ENCODE data around the gene HGF.

HGF gene

DNA sequence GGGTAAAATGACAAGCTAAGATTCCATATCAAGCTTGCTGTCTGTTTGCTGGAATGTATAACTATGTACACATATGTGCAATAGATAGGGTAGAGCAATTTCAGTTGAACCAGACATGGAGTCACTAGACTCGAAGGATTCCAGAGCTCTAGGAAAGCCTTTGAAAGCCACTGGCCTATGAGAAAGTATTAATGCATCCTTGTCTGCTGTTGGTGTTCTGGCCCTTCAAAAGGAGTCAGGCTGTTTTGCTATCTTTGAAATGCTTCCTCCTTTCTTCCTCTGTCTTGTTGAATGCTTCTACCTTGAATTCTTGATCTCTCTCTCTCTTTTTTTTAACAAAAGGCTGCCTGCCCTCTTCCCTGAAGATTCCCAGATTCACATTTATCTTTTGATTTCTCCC lies 20.8 kb upstream of the HGF start:
- Histone ChIP-seq H3K36me3 (ENCODE audit: control insufficient read depth in 1 of 2, insufficient read depth in 2 of 2, low read length in 2 of 2) (no peaks in the 10 kb centered on the region), H3K4me1 (ENCODE audit: control insufficient read depth in 1 of 2, insufficient read depth in 2 of 2, low read length in 2 of 2) (no peaks in the 10 kb centered on the region), H3K9me3 (ENCODE audit: control insufficient read depth in 1 of 2, low read length in 2 of 2) (no peaks in the 10 kb centered on the region), H3K27ac (ENCODE audit: low read length) (no peak overlapping the region), H3K27me3 (ENCODE audit: low read depth, low read length) (no peaks in the 10 kb centered on the region), H3K4me3 (ENCODE audit: low read depth in 1 of 2, low read length in 2 of 2) (no peak overlapping the region)

DNA sequence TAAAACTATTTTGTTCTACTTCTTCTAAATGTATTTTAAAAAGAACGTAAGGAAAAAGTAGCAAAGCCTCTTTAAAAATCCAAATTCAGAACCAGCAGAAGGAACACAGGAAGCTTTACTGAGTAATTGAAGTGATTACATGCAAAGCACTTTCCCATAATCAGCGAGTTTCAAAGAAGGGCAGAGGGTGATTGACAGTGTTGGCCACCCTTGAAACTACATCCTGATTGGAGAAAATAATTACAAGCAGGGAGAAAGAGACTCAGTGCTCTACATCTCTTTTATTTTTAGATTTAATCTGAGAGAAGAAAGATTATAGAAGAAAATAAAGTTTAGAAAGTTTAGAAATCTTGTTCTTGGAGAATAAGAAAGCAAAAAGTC lies 20.3 kb upstream of the HGF start:
- no peak overlapping the region for H3K4me3 ChIP-seq (ENCODE audit: low read depth in 1 of 2, low read length in 2 of 2)
- H3K27ac ChIP-seq (ENCODE audit: low read length), result no peak overlapping the region
- H3K36me3 ChIP-seq (ENCODE audit: control insufficient read depth in 1 of 2, insufficient read depth in 2 of 2, low read length in 2 of 2), result no peaks in the 10 kb centered on the region

DNA sequence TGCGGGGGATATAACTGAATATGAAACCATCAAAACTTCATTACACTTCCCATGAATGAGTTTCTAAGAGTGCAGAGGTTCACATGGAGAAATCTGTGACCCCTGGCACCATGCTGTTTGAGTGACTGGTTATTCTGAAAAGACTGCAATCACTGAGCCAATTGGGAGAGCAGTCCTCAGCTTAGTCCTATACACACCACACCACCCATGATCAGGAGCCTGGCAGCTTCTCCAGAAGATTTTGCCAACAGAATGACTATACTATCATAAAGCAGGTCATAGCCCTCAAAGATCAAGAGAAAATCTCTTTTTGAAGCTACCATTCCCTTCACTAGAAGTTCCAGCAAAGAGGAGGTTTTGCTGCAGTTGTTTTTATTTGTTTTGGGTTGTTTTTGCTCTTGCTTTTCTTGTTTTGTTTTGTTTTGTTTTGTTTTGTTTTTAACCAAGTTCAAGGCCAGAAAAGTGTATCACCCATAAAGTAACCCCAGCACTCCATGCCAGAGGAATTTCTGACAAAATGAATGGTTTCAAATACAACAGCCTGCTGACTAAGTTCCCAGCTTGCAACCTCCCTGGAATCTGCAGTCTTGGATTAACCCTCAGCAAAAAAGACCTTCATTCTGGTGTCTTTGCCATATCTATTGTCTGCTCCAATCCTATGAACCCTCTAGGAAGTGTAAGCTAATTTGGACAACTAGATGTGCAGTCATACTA lies 19.7 kb upstream of the HGF start:
- Histone ChIP-seq H3K4me1 (ENCODE audit: control insufficient read depth in 1 of 2, insufficient read depth in 2 of 2, low read length in 2 of 2) (no peaks in the 10 kb centered on the region), H3K4me3 (ENCODE audit: low read depth in 1 of 2, low read length in 2 of 2) (no peak overlapping the region), H3K9me3 (ENCODE audit: control insufficient read depth in 1 of 2, low read length in 2 of 2) (no peaks in the 10 kb centered on the region), H3K27me3 (ENCODE audit: low read depth, low read length) (no peaks in the 10 kb centered on the region), H3K36me3 (ENCODE audit: control insufficient read depth in 1 of 2, insufficient read depth in 2 of 2, low read length in 2 of 2) (no peaks in the 10 kb centered on the region), H3K27ac (ENCODE audit: low read length) (no peak overlapping the region)

More for the DNA sequence above, 20.3 kb upstream of the HGF start:
- H3K27me3 ChIP-seq (ENCODE audit: low read depth, low read length), result no peaks in the 10 kb centered on the region
- H3K9me3 ChIP-seq (ENCODE audit: control insufficient read depth in 1 of 2, low read length in 2 of 2), result no peaks in the 10 kb centered on the region
- H3K4me1 ChIP-seq (ENCODE audit: control insufficient read depth in 1 of 2, insufficient read depth in 2 of 2, low read length in 2 of 2), result no peaks in the 10 kb centered on the region

DNA sequence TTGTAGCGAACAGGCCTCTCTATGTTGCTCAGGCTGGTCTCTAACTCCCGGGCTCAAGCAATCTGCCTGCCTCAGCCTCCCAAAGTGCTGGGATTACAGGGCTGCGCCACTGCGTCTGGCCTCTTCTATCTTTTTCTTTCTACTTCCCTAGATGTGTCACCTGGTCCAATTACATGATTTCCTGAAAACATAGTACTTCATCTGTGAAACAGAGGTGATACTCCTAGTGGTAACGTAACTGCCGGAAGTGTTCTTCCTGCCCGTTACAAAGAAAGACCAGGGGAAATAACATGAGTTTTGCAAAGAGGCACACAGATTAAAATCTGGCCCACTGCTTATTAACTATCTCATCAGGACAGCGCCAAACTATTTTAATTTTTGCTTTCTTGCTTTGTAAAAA lies 18.4 kb upstream of the HGF start:
- Histone ChIP-seq H3K27me3 (ENCODE audit: low read depth, low read length) (no peaks in the 10 kb centered on the region), H3K9me3 (ENCODE audit: control insufficient read depth in 1 of 2, low read length in 2 of 2) (no peaks in the 10 kb centered on the region), H3K27ac (ENCODE audit: low read length) (no peak overlapping the region), H3K4me3 (ENCODE audit: low read depth in 1 of 2, low read length in 2 of 2) (no peak overlapping the region), H3K36me3 (ENCODE audit: control insufficient read depth in 1 of 2, insufficient read depth in 2 of 2, low read length in 2 of 2) (no peaks in the 10 kb centered on the region), H3K4me1 (ENCODE audit: control insufficient read depth in 1 of 2, insufficient read depth in 2 of 2, low read length in 2 of 2) (no peaks in the 10 kb centered on the region)

DNA sequence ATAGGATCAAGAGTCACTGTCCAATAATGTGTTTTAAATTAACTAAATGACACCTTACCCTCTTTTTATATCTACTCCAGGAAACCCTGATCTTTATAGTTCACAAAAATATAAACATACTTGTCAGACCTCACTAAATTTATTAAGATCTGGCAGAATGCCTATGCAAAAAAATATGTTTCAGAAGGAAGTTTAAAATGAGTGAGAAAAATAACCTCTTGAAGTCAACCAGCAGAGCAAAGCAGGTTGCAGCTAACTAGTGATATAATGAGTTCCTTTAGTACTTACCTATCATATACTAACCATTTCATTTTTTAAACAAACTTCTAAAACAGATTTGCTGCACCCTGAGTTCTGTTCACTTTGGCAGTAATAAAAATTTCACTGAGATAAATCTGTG lies 14.0 kb upstream of the HGF start:
- H3K4me3 ChIP-seq (ENCODE audit: low read depth in 1 of 2, low read length in 2 of 2), result no peak overlapping the region
- no peak overlapping the region for H3K27ac ChIP-seq (ENCODE audit: low read length)
- no peaks in the 10 kb centered on the region for H3K9me3 ChIP-seq (ENCODE audit: control insufficient read depth in 1 of 2, low read length in 2 of 2)
- H3K36me3 ChIP-seq (ENCODE audit: control insufficient read depth in 1 of 2, insufficient read depth in 2 of 2, low read length in 2 of 2), result no peaks in the 10 kb centered on the region
- H3K4me1 ChIP-seq (ENCODE audit: control insufficient read depth in 1 of 2, insufficient read depth in 2 of 2, low read length in 2 of 2), result no peaks in the 10 kb centered on the region
- H3K27me3 ChIP-seq (ENCODE audit: low read depth, low read length), result no peaks in the 10 kb centered on the region

DNA sequence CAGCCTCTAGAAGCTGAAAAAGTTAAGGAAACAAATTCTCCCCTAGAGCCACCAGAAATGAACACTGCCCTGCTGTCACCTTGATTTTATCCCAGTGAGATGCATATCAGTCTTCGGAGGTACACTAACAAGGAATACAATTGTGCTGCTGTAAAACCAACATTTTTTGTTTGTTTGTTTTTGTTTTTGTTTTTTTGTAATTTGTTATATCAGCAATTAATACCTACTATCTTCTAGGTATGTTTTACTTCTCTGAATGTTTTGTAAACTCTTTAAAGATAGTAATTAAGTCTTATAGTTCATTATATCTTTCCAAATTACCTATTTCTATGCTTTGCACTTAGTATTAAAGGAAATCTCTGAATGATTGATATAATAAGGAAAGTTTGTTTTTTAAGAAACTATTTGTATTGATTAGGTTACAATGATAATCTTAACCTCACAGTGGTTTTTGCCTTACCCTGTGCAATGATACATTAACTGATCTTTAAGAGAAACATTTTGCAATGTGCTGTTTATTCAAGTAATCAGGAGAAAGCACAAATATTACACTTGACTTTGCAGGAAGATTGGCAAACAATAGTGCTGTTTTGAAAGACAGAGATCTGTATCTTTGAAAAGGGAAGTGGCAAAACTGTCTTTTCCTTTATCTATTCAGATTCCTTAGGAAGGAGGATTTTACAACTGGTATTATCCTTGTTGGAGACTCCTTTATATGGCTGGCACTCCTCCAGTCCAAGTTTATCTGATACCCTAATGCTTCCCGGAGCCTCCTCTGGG lies 11.3 kb upstream of the HGF start:
- H3K4me3 ChIP-seq (ENCODE audit: low read depth in 1 of 2, low read length in 2 of 2), result no peak overlapping the region
- H3K9me3 ChIP-seq (ENCODE audit: control insufficient read depth in 1 of 2, low read length in 2 of 2), result no peaks in the 10 kb centered on the region
- H3K36me3 ChIP-seq (ENCODE audit: control insufficient read depth in 1 of 2, insufficient read depth in 2 of 2, low read length in 2 of 2), result no peaks in the 10 kb centered on the region
- no peaks in the 10 kb centered on the region for H3K27me3 ChIP-seq (ENCODE audit: low read depth, low read length)
- no peak overlapping the region for H3K27ac ChIP-seq (ENCODE audit: low read length)
- H3K4me1 ChIP-seq (ENCODE audit: control insufficient read depth in 1 of 2, insufficient read depth in 2 of 2, low read length in 2 of 2), result no peaks in the 10 kb centered on the region

DNA sequence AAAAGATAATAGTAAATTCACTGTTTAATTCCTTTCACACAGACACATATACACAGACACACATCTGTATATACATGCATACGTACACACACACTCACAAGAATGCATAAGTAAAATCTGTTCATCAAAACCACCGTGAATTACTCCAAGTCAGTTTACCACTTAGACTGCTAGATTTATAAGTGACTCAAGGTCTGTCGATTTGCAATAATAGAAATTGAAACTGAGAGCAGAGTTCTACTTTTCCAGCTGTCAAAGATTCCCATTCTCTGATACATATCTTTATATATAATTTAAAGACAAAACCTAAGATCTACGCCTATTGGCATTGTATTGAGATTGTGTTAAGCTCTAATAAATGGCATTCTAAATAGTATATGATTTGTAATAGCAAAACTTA lies 9.9 kb upstream of the HGF start:
- H3K36me3 ChIP-seq (ENCODE audit: control insufficient read depth in 1 of 2, insufficient read depth in 2 of 2, low read length in 2 of 2), result no peaks in the 10 kb centered on the region
- no peaks in the 10 kb centered on the region for H3K27me3 ChIP-seq (ENCODE audit: low read depth, low read length)

DNA sequence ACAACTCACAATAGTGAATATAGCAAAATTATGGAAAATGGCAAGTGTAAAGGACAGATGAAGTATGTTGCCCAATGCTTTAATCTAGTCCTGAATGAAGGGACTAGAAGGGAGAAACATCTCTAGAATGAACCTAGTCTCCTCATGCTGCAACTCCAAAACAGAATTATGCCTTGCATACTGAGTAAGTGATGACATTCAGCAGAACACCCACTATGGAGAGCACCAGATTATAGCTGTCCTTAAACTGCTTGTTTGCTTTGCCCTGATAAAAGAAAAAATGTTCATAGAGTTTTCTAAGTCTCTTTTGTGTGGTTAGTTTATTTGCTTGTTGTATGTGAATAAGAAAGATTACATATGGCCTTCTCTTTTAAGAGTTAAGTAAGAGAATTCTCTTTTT lies 7.8 kb upstream of the HGF start:
- Histone ChIP-seq H3K36me3 (ENCODE audit: control insufficient read depth in 1 of 2, insufficient read depth in 2 of 2, low read length in 2 of 2) (no peaks in the 10 kb centered on the region), H3K27ac (ENCODE audit: low read length) (no peak overlapping the region), H3K9me3 (ENCODE audit: control insufficient read depth in 1 of 2, low read length in 2 of 2) (no peaks in the 10 kb centered on the region), H3K4me1 (ENCODE audit: control insufficient read depth in 1 of 2, insufficient read depth in 2 of 2, low read length in 2 of 2) (no peaks in the 10 kb centered on the region), H3K27me3 (ENCODE audit: low read depth, low read length) (no peaks in the 10 kb centered on the region), H3K4me3 (ENCODE audit: low read depth in 1 of 2, low read length in 2 of 2) (no peak overlapping the region)

More for the DNA sequence above, 9.9 kb upstream of the HGF start:
- H3K27ac ChIP-seq (ENCODE audit: low read length), result no peak overlapping the region
- H3K4me3 ChIP-seq (ENCODE audit: low read depth in 1 of 2, low read length in 2 of 2), result no peak overlapping the region
- no peaks in the 10 kb centered on the region for H3K9me3 ChIP-seq (ENCODE audit: control insufficient read depth in 1 of 2, low read length in 2 of 2)
- H3K4me1 ChIP-seq (ENCODE audit: control insufficient read depth in 1 of 2, insufficient read depth in 2 of 2, low read length in 2 of 2), result no peaks in the 10 kb centered on the region

DNA sequence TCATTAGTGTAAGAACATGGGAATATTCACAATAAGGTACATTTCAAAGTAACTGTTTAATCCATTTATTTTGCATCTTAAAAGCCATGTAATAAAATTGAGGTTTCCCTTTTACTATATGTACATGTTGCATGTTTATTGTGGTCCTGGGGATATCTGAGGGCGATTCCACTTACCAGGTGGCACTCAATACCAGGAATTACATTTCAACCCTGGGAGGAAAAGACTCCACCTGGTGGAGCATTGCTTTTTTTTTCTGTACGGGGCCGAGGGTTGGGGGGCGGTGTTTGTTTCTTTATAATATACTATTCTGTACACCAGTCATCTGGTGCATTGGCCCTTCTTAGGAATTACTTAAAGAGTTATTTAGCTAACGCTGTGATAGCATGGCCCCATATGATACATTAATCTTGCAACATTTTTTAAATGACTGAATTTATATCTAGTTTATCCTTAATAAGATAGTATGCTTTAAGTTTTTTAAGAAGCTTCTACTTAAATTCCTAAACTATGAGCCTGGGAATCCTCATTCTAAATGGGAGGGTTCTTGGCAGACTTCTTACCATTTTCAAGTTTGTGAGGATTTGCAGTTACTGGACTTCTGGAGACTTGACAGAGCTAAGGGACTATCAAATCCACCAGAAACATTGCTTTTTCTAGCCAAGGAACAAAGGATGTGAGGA lies 7.2 kb upstream of the HGF start:
- no peak overlapping the region for H3K4me3 ChIP-seq (ENCODE audit: low read depth in 1 of 2, low read length in 2 of 2)
- H3K4me1 ChIP-seq (ENCODE audit: control insufficient read depth in 1 of 2, insufficient read depth in 2 of 2, low read length in 2 of 2), result no peaks in the 10 kb centered on the region
- H3K27me3 ChIP-seq (ENCODE audit: low read depth, low read length), result no peaks in the 10 kb centered on the region
- H3K36me3 ChIP-seq (ENCODE audit: control insufficient read depth in 1 of 2, insufficient read depth in 2 of 2, low read length in 2 of 2), result no peaks in the 10 kb centered on the region
- no peak overlapping the region for H3K27ac ChIP-seq (ENCODE audit: low read length)
- no peaks in the 10 kb centered on the region for H3K9me3 ChIP-seq (ENCODE audit: control insufficient read depth in 1 of 2, low read length in 2 of 2)

DNA sequence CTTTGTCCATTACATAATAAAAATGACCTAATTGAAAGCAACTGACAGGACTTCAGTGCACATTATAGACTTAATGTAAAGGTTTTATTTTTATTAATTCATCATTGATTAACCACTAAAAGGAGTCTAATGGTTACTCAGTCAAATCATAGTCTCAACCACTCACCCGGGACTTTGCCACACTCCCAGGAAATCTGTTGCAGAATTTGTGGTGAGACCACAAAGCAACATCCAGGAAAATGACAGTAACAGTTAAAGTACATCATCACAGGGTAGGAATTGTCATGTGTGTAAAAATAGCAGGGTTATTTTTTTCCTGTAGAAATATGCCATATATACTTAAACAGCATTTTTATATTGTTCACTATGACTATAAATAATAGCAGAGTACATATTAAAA lies 6.3 kb upstream of the HGF start:
- Histone ChIP-seq H3K27ac (ENCODE audit: low read length) (no peak overlapping the region), H3K9me3 (ENCODE audit: control insufficient read depth in 1 of 2, low read length in 2 of 2) (no peaks in the 10 kb centered on the region)

DNA sequence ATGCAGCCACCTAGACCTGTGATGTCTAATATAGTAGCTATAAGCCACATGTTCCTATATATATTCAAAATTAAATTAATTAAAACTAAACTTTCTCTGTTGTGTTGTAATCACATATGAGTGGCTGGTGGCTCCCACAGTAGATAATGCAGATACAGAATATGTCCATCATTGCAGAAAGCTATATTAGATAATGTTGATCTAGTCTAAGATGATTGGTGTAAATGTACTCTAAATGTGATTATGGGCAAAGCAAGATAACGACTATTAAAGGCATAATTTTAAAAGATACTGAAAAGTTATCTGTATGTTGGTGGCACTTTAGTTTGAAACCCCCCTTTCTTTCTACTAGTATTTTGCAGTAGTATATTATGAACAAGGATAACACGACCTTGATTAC lies 5.7 kb upstream of the HGF start:
- no peaks in the 10 kb centered on the region for H3K9me3 ChIP-seq (ENCODE audit: control insufficient read depth in 1 of 2, low read length in 2 of 2)
- peaks cover 0 to under 1% of the 10 kb centered on the region in 2 donors for H3K4me1 ChIP-seq (ENCODE audit: control insufficient read depth in 1 of 2, insufficient read depth in 2 of 2, low read length in 2 of 2)
- no peaks in the 10 kb centered on the region for H3K36me3 ChIP-seq (ENCODE audit: control insufficient read depth in 1 of 2, insufficient read depth in 2 of 2, low read length in 2 of 2)

More for the DNA sequence above, 6.3 kb upstream of the HGF start:
- Histone ChIP-seq H3K4me1 (ENCODE audit: control insufficient read depth in 1 of 2, insufficient read depth in 2 of 2, low read length in 2 of 2) (no peaks in the 10 kb centered on the region), H3K27me3 (ENCODE audit: low read depth, low read length) (no peaks in the 10 kb centered on the region), H3K4me3 (ENCODE audit: low read depth in 1 of 2, low read length in 2 of 2) (no peak overlapping the region), H3K36me3 (ENCODE audit: control insufficient read depth in 1 of 2, insufficient read depth in 2 of 2, low read length in 2 of 2) (no peaks in the 10 kb centered on the region)

More for the DNA sequence above, 5.7 kb upstream of the HGF start:
- no peak overlapping the region for H3K27ac ChIP-seq (ENCODE audit: low read length)
- no peak overlapping the region for H3K4me3 ChIP-seq (ENCODE audit: low read depth in 1 of 2, low read length in 2 of 2)
- H3K27me3 ChIP-seq (ENCODE audit: low read depth, low read length), result no peaks in the 10 kb centered on the region
